HG02678 (cell line): ENCODE results near the gene CLN3.
"Not testable (repeated sequence)": the region's sequence is repeated elsewhere in the genome, so short reads cannot be mapped to it uniquely, and the experiment has no call there.

Experiments used
- ATAC-seq: cut with Tn5 transposase; IDR thresholded peaks from one replicate; pipeline ENCODE4 v1.9.1; 2021; ENCODE audit warnings: mild to moderate bottlenecking, moderate library complexity; ENCODE audit not compliant: unreplicated experiment

CLN3 gene

GRCh38 chr16:28514246-28514645 lies 22.4 kb upstream of the CLN3 start:
- ATAC-seq: no peak

- no peak for ATAC-seq
Observed at GRCh38 chr16:28513484-28514181, 21.8 kb upstream of the CLN3 start.

- ATAC-seq: no peak
Observed at GRCh38 chr16:28511801-28512789, 20.2 kb upstream of the CLN3 start.

- ATAC-seq: no peak
Observed at GRCh38 chr16:28511031-28511430, 19.2 kb upstream of the CLN3 start.

- no peak for ATAC-seq
Observed at GRCh38 chr16:28505489-28506137, 13.7 kb upstream of the CLN3 start.

- ATAC-seq: no peak
Observed at GRCh38 chr16:28504707-28505404, 13.0 kb upstream of the CLN3 start.

- no peak for ATAC-seq
Observed at GRCh38 chr16:28503470-28504259, 11.8 kb upstream of the CLN3 start.

GRCh38 chr16:28502290-28502689 lies 10.4 kb upstream of the CLN3 start:
- no peak for ATAC-seq

- ATAC-seq: no peak
Observed at GRCh38 chr16:28501258-28502232, 9.7 kb upstream of the CLN3 start.

GRCh38 chr16:28500476-28501180 lies 8.8 kb upstream of the CLN3 start:
- ATAC-seq: not testable (repeated sequence)

GRCh38 chr16:28499854-28500253 lies 8.0 kb upstream of the CLN3 start:
- ATAC-seq: no peak

GRCh38 chr16:28498666-28499381 lies 7.0 kb upstream of the CLN3 start:
- no peak for ATAC-seq

- ATAC-seq: no peak
Observed at GRCh38 chr16:28497861-28498599, 6.2 kb upstream of the CLN3 start.

GRCh38 chr16:28497386-28497785 lies 5.5 kb upstream of the CLN3 start:
- ATAC-seq: no peak

GRCh38 chr16:28496844-28497243 lies 5.0 kb upstream of the CLN3 start:
- ATAC-seq: no peak

- no peak for ATAC-seq
Observed at GRCh38 chr16:28495795-28496749, 4.2 kb upstream of the CLN3 start.
